Gastroesophageal sphincter (tissue), 3 donors: Measurements from ENCODE around the gene CFAP46.

Source experiments
- CTCF ChIP-seq, 4 experiments: fragments of 200-600 bp in 2 of 4; fragments of 450-650 bp in 2 of 4; sonication (generic) in 1 of 4; IDR thresholded peaks; one replicate each; pipeline ENCODE4 v1.5.1; 2017 to 2019; ENCODE audit warnings: antibody characterized with exemption in 4 of 4, mild to moderate bottlenecking in 2 of 4, moderate library complexity in 2 of 4
- EP300 ChIP-seq: sonication (generic); formaldehyde crosslinking; IDR thresholded peaks from one replicate; pipeline ENCODE4 v1.6.1; 2017; ENCODE audit warnings: antibody characterized with exemption, mild to moderate bottlenecking
- POLR2A ChIP-seq, 2 donors: fragments of 450-650 bp; IDR thresholded peaks; one replicate each; pipeline ENCODE4 v1.6.1; 2017; ENCODE audit warnings: antibody characterized with exemption in 2 of 2, mild to moderate bottlenecking in 2 of 2, moderate library complexity in 1 of 2

- no peak for TF ChIP-seq CTCF (IDR thresholded peaks at IDR 0.05)
- TF ChIP-seq POLR2A (IDR thresholded peaks at IDR 0.05): no peak
- no peak for TF ChIP-seq EP300
These were observed 113.7 kb downstream of the CFAP46 start for GRCh38 chr10:132828681-132829080.
